Kidney capillary endothelial cell (primary cell): ENCODE data around the gene EEF2KMT.
"Not testable (repeated sequence)": the region's sequence is repeated elsewhere in the genome, so short reads cannot be mapped to it uniquely, and the experiment has no call there.

Source experiments
- DNase-seq: peaks from one replicate; pipeline ENCODE4 v3.0.0-alpha.2; 2018; ENCODE audit warnings: low spot score

Gene EEF2KMT

GRCh38 chr16:5070431-5071186, 27.0 kb downstream of the EEF2KMT start:
- no peak for DNase-seq

- DNase-seq = no peak
Measured at GRCh38 chr16:5069854-5070253, 27.7 kb downstream of the EEF2KMT start.

GRCh38 chr16:5069048-5069447, 28.5 kb downstream of the EEF2KMT start:
- no peak for DNase-seq

- no peak for DNase-seq
Measured at GRCh38 chr16:5066511-5066910, 31.1 kb downstream of the EEF2KMT start.

- no peak for DNase-seq
Measured at GRCh38 chr16:5065813-5066212, 31.8 kb downstream of the EEF2KMT start, which contains the start of gene C16orf89. Gene C16orf89 (minus strand): TSS chr16:5065956. CDS start chr16:5065908, 48 bp downstream.

- DNase-seq = no peak
Measured at GRCh38 chr16:5065326-5065725, 32.3 kb downstream of the EEF2KMT start.

- DNase-seq = no peak
Measured at GRCh38 chr16:5064915-5065314, 32.7 kb downstream of the EEF2KMT start.

- DNase-seq = peak; percentile 16
Measured at GRCh38 chr16:5062790-5063765, 34.5 kb downstream of the EEF2KMT start.

- DNase-seq = no peak
Measured at GRCh38 chr16:5062051-5062450, 35.5 kb downstream of the EEF2KMT start.

GRCh38 chr16:5060073-5060641, 37.4 kb downstream of the EEF2KMT start:
- no peak for DNase-seq

- DNase-seq = no peak
Measured at GRCh38 chr16:5059386-5060072, 38.1 kb downstream of the EEF2KMT start.

- peak; percentile 82 for DNase-seq
Measured at GRCh38 chr16:5058476-5058875, 39.1 kb downstream of the EEF2KMT start.

- peak; percentile 20 for DNase-seq
Measured at GRCh38 chr16:5056352-5056751, 41.2 kb downstream of the EEF2KMT start.

GRCh38 chr16:5054876-5055865, 42.4 kb downstream of the EEF2KMT start:
- no peak for DNase-seq

GRCh38 chr16:5046914-5047313, 50.7 kb downstream of the EEF2KMT start:
- no peak for DNase-seq

GRCh38 chr16:5045499-5046115, 52.0 kb downstream of the EEF2KMT start:
- DNase-seq = no peak

GRCh38 chr16:5044581-5044980, 53.0 kb downstream of the EEF2KMT start:
- DNase-seq = not testable (repeated sequence)

- no peak for DNase-seq
Measured at GRCh38 chr16:5044011-5044540, 53.5 kb downstream of the EEF2KMT start.

GRCh38 chr16:5042574-5043171, 54.9 kb downstream of the EEF2KMT start:
- no peak for DNase-seq
